GM21367 (cell line): ENCODE data around the gene CRIM1.

ENCODE experiments used
- ATAC-seq: cut with Tn5 transposase; IDR thresholded peaks from one replicate; pipeline ENCODE4 v1.9.1; 2021; ENCODE audit not compliant: unreplicated experiment

Gene CRIM1

DNA sequence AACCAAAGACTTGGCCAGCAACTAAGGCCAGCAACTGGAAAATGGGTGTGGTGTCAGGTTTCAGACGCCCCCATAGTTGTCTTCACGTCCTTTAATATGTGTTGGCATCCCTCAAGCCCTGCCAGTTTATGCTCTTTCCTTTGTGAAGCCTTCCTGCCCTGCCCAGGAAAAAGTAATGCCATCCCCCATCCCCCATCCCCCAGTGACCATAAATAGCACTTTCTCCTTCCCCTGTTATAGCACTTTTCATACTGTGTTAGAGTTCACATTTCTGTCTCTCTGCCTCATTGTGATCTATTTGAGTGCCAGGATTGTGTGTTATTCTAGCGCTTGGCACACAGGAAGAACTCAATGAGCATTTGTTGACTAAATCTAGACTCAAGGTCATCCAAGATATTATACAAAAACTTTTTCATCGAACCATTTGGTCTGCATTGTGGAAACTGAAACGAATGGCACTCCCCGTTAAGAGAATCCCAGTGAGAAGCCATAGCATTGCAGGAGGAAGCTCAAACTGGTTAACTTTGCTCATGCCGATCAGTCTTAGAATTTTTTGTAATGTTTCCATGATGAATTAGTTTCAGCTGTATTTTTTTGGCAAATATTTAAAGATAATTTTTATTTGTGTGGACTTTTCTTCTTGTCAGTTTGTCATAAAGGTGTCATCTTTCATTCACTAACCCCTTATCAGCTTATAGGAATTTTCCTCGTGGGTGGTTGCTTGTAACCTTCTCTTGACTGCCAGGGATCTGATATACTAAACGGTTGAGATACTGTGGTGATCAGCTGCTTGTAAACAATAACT is 15.7 kb downstream of the CRIM1 start:
- no peak for ATAC-seq

DNA sequence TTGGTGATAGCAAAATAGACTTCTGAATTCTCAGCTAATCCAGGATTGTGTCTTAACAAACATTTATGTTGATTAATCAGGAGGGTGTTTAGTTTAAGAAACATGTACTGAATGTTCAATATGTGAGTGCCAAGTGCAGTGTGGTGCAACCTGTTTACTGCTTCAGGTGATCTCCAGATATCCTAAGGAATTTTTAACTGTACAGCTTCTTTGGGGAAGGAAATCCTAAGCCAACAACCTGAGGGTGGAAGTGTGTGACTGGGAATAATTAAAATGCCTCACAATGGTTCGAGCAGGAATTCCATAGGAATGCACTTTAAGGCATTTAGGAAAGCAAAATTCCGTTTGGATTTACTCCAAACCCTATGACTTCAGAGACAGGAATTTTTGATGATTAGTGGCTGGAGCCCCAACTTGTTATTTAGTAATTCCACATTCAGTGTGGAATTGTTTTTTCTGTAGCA is 16.4 kb downstream of the CRIM1 start:
- ATAC-seq, result no peak

DNA sequence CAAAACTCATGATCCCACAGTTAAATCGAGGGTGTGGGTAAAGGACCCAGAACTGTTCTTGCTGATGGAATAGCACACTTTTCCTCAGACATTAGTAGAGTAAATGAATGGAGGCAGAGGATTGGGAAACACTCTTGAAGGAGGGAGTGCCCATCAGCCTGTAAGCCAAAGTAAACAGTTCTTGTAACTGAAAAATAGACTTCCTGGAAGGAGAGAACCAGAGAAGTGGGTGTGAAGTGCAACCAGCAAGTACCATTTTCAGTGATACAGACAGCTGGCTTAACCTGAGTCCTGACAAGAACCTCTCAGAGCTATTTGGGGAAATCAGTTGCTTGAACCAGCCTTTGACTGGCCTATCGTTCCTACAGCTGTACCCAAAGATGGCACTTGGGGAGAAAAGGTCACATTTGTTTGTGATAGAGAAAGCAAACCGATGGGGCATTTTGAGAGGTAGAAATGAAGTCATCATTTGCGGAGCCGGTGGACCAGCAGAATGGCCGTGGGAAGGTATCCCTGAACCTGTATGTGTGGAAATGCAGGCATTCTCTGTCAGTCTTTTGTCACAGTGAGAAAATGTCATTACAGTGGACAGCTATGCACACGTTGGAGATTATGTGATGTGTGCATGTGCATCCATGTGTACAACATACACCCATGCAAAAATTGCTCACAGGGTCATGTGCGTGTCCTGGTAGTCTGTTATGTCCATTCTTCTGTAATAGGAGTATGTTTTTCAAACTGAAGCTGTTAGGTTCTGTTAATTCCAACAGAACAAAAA is 17.8 kb downstream of the CRIM1 start:
- no peak for ATAC-seq

DNA sequence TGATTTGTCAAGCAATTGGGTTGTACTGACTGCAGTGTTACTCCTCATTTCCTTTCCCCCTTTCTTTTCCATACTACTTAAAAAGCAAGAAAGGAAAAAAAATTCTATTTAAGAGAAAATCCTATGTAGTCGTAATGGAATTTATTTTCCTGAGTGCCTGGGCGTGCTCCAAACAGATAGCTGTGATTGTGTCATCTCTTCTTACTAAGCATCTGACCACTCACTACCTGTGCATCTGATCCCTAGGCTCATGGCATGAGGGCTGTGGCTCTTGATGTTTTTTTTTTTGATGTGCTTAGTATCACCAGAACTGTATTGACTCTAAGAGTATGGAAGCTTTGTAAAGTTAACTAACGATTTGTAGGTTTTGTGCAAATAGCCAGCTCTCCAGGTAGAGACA is 19.0 kb downstream of the CRIM1 start:
- ATAC-seq, result no peak

DNA sequence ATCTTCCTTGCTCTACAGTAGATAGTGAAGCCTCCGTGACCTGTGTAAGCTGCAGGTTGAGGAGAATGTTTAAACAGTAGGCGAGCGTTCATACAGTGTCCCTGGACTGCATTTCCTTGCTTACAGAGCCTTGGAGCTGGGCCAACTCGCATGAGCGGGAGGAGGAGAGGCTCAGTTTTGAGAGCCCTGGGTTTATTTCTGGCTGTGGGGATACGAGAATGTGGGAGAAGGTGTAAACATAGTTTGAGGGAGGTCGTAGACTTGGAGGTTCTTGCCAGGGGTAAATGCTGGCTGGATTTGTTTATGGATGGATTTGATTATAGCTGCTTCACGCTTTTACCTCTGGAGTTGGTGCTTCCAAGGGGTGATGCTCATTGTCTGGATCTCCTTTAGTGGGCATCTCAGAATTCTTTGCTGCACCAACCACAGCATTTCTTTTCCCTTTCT is 20.8 kb downstream of the CRIM1 start:
- ATAC-seq, result no peak

DNA sequence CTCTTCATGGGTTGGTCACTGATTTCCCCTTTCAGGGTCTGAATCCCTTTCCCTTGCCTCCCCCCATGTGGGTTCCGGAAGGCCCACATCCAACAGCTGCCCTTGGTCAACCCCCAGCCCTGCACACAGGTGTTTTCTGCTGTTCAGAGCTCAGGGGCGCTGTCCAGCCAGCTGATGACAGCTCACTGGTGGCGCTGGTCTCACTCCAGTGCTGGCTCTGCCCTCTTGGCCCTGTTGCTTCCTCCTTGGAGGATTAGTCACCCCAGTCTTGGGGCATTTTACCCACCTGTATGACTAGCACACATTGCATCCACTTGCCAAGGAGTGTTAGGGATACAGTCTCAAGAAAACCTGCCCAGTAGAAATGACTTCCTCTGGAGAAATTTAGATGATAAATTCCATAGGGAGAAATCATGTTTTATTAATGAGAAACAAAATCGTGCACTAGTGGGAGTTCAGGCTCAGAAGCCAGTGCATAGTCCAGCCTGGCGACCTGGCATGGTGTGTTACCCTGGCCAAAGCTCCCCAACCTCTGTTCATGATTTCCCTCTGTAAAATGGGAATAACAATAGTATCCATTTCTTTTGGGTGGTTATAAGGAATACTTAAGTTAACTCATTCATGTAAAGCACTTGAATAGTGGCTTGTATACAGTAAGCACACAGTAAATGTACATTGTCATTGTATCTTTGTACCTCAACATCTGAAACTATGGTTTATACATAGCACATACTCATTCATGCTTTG is 21.6 kb downstream of the CRIM1 start:
- no peak for ATAC-seq

DNA sequence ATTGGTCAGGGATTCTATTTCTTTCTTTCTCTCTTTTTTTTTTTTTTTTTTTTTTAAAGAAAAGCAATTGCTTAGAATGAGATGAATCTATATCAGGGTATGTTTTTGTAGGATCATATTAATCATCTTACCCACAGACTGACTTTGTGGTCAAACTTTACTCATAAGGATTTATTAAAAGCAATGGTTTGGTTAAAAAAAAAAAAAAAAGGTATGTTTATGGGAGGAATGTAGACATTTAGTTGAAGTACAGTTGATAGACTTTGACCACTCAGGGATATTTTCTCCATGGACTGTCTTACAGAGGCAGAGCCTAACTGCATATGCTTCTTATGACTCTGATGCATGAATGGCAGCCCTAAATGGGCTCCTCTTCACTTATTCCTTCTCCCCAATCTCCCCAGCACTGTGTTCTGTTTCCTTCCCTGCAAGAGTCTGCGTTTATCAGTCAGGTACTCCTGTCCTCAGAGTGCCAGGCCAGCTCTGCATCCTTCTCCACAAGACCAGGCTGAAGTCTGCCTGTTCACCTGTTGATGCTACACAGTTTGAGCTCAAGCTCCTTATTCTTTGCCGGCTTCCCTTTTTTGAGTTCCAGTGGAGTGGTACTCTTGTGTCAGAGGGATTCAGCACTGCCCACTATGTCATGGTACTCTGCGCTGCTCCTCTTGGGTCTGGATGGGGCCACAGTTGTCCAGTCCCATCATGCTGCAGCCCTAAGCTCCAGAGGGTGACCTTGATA is 24.3 kb downstream of the CRIM1 start:
- no peak for ATAC-seq

DNA sequence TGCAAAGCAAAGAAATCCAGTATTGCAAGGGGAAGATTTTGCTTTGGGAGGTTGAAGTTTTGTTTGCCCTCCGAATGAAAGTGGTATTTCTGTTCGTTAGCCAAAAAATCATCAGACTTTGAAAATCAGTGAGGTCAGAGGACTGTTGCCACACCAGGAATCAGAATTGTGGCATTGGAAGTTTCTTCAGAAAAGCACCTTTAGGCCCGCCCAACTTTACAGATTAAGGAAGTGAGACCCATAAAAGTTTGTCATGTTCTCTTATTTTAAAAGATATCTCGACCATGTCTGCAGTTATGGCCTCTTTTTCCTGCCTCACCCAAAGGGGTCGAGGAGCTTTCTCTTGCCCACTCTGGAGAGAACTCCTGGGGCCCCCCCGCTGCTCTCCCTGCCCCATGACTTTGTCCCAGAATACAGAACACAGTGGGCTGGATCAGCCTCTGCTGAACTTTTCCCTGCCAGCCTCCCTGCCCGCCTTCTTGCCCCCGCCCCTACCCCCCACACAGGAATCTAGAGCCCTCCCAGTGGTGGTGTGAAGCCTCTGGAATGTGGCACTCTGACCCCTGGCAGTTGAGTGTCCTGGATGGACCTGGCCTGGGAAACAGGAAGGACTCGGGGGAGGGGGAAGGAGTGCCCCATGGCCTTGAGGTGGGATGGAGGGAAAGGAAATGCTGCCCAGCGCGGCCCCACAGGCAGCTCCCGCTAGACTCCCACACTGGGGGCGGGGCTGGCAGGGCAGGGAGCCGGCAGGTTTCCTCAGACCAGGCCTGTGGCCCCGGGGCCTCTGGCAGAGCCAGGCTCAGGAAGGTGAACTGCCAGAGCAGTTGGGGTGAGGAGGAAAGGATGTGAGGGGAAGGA is 25.3 kb downstream of the CRIM1 start:
- ATAC-seq, result no peak

DNA sequence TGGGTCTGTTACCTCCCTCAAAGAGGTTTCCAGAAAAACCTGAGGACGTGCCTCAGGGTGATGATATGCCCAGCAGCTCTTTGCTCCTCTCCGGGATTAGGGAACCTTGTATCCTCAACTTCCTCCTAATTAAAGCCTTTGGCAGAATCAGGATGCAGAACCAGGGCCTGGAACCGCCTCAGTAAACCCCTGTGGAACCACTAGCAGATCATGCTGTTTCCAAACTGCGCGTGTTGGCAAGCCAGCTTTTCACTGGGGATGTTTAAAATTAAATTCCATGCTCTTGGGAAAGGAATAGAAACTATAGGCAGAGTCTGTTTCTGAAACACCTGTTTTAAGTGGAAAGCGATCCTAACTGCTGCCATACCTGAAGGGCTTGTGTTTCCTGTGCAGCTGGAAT is 26.4 kb downstream of the CRIM1 start:
- ATAC-seq, result no peak

DNA sequence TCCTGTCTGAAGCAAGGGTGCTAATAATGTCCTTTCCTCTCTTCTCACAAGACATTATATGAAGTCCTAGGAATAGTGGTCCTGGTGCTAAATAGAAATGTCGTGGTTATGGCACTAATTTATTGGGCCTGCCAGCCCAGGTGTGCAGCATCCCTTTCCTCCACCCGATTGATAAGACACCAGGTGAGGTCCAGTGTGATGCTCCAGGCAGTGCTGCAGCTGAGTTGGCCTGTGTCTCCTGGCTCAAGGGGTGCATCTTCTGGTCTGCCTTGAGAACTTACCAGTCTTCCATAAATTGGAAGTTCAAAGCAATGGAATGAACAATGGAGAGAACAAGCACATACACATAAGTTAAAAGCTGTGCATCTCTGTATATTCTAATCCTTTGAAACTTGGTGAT is 26.9 kb downstream of the CRIM1 start:
- no peak for ATAC-seq

DNA sequence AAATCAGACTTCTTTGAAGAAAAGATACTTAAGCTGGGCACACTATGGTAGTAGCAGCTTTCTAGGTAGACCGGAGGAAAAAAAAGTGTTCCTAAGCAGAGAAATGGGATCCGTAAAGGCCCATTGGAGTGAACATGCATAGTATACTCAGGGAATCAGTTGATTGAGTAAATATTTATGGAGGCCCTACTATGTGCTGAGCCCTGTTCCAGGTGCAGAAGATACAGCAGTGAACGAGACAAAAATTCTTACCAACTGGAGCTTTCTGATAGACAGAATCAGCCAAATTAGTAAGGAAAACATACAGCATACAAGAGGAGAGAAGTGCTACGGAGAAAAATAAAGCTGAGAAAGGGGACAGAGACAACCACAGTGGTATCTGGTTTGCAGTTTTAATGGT is 28.1 kb downstream of the CRIM1 start:
- no peak for ATAC-seq

DNA sequence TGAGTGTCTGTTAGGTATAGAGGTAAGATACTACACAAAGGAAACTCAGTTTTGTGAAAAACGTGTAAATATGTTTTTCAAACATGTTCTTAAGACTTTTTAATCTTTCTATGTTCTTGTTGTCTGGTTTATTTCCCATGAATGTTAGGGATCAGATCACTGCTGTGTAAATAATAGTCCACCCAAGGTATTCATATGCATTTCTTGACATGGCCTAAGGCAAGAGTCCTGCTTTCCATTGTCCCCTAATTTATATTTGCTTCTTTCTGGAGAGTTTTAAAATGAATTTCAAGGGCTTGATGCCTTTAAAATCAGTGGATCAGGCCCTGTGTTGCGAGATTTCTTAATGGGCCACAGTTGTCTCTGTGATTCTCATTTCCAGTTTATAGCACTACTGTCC is 28.9 kb downstream of the CRIM1 start:
- no peak for ATAC-seq

DNA sequence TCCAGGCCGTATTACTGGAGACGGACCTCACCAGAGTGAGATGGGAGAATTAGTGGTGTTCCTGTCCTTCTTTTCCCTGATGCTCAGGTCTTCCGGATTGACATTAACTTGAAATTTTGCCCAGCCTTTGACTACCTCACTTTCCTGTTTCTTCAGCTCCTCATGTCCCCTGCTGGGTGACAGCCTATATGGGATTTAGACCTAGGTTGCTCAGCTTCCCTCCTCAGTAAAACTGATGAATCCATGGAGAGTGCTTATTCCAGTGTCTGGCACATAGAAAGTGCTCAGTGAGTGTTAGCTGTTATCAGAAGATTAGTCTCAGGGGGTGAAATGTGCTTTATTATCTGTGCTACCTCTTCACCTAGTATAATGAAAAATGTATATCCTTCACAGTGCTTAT is 30.0 kb downstream of the CRIM1 start:
- ATAC-seq, result no peak

DNA sequence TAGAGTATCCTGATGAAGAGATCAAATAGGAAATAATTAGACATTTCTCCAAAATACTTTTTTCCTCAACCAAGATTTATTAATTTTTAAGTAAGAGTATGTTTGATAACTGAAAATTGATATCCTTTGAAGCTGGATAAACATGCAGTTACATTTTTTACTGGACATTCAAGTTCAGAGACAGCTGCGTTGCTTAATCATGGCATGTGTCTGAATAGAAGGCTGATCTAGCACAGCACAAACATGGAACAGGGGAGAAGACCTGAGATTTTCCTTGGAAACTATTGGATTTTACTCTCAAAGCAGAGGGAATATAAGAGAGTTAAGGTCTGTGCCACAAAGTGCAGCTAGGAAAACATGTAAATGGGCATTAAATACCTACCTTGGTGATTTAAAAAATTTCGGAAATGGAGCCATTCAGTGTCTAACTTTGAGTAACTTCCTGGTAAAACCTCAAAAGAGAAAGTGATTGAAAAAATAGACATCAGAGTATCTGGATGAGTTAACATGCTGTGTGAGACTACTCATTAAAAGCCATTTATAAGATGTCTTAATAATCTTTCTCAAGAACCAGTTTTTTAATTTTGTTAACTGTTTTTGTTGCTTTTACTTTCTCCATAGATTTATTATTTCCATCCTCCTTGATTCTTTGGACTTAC is 31.8 kb downstream of the CRIM1 start:
- ATAC-seq, result no peak

DNA sequence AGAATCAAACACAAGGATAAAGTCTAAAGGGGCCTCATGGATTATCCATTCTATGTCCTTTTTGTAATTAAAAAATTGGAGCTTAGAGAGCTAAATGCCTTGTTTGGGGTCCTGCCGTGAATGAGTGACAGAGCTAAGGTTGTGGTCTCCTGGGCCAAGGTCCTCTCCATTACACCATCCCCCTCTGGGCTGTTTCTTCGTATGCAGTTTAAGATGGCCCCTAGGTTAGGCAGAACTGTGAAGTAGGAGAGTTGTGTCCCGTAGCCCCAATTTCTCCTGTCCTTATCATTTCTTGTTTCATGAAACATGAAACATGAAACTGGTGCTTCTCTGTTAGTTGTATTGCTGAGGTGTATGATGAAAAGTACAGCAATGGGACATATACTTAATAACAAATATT is 32.9 kb downstream of the CRIM1 start:
- no peak for ATAC-seq

DNA sequence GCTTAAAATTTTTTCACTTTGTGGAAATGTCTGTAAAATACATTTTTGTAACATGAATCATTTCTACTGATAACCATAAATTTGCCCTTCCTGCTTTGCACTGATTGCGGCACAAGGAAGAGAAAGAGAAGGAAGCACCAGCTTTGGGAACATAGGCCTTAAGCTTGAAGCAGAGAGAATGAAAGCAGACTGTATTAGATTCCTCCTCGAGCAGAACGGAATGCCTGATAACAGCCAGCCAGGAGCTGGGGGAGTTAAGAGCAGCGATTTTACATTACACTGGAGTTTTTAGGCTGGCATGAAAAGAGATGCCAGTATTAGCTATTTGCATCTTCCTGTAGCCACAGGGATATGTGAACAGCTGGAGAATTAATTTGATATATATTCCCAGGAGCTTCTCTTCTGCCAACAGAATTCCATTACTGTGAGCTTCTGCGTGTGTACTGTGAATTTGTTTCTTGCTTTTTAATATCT is 33.5 kb downstream of the CRIM1 start:
- no peak for ATAC-seq

DNA sequence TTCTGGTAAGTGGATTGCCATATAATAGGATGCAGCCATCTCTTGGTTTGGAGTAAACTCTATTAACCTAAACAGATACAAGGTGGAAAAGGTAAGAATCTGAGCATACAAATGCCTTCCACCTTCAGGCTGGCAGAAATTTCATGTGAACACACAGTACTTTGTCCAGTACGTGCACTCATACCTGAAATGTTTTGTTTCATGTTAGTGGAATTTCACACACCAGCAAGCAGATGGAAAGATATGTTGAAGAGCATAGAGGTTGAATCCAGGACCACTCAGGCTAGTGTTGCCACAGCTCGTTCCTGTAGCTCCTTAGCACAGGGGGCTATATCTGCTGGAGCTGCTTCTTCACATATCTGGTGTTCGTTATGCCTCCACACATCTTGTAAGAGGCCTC is 34.0 kb downstream of the CRIM1 start:
- ATAC-seq, result no peak

DNA sequence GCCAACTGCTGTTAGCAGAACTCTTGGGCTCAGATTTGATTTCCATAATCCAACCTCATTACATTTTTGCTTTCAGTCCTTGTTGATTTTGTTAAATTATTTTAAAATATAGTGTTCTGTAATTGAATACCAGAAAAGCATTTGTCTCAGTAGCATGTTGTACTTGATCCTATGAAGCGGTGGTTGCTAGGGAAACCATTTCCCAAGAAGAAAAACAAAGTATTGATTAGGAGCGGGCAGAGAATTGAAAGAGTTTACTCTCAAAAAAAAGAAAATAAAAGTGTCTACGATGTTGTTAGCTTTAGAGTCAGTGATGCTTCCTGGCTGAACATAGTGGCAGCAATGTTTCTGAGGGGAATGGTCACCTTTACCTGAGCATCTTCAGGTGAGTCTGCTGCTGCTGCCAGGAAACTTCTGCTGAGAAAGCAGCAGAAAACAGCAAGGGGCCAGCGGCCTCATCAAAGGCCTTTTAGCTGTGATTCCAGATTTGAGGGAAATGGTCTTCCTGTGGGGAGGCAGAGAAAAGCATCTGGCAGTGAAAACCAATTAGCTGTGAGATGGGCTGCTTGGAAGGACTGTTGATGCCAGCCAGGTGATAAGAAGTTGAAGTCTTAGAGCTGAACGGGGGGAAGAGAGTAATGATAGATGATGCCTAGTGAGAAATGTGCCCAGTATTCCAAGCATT is 37.1 kb downstream of the CRIM1 start:
- ATAC-seq, result no peak

DNA sequence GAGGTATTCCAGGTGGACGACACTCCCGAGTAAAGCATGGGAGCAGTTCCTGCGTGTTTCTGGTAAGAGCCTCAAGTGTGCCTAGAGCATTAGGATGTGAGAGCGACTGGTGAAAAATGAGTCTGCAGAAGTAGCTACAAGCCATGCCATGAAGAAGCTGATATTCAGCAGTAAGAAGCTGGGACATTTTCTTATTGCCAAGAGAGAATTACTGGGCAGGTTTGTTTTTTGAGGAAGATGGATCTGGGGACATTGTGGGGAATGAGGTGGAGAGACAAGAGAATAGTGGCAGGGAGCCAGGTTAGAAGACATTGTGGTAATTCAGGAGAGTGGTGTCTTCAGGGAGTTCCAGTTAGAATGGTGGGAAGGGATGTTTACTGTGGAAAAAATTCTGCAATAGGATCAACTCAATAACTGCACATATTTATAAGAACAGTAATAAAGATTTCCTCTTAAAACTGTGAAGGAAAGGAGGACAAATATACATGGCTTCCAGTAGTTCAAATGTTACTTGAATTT is 38.2 kb downstream of the CRIM1 start:
- no peak for ATAC-seq
